SK-N-MC (cell line): Measurements from ENCODE around the gene FAM111A.

Experiments
- EZH2 ChIP-seq: fragments of 200-600 bp; sonication (generic); IDR thresholded peaks from one replicate; pipeline ENCODE4 v1.6.1; 2017; ENCODE audit warnings: antibody characterized with exemption
- POLR2AphosphoS5 ChIP-seq: IDR thresholded peaks from 2 replicates; pipeline ENCODE4 v1.6.1; 2012; ENCODE audit warnings: mild to moderate bottlenecking, low read depth, low read length, borderline replicate concordance

DNA sequence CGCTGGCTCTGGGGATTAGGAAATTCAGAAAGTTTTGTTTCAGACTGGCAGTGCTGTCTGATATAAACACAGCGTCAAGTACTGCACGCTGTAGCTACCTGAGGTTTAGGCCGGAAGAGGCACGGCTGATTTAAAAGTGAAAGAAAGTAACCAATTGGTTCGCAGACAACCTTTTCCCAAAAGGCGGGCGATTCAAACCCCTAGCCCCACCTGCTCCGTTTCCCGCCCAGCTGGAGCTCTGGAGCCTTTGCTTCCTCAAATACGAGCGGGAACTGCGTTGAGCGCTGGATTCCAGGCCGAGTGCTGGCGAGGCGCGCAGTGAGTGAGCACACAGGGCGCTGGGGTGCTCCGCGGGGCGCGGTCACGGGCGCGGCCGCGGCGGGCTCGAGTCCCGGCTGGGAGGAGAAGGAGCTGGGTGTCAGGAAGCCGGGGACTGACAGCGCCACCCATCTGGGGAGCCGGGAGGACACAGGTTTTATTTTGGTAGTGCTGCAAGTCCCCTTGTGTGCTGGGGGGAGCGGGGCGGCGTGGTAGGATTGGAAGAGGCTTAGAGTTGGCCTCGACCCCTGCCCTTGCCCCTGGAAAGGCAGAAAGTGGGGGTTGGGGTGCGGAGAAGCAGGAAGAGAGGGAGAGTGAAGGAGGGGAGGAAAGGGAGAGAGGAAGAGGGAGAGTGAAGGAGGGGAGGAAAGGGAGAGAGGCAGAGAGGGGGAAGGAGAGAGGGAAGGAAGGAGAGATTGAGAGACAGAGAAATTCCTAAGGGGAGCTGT lies 2.1 kb downstream of the FAM111A start:
- TF ChIP-seq EZH2, result no peak
- TF ChIP-seq POLR2AphosphoS5, result no peak; the same call in 1 of the 2 replicates
